Fibroblast of the aortic adventitia (primary cell): ENCODE data around the gene AMIGO1. TPM values are rescaled to one million over a fixed set of nuclear protein-coding genes. Genes with fewer than 3 reads are reported as not detected.
A peak's percentile ranks its signal among the peaks of the same experiment; 100 is the strongest.

Source experiments
- DNase-seq: peaks from one replicate; pipeline ENCODE4 v3.0.0-alpha.2; 2010; ENCODE audit warnings: low read depth
- H3K4me3 ChIP-seq: 2 replicates; pipeline ENCODE4 v1.5.1; 2011; ENCODE audit warnings: low read depth, mild to moderate bottlenecking, control low read depth, low read length, moderate library complexity
- total RNA-seq: library from RNA; depleted of rRNA; stranded (reverse); fragments of >200 nt; gene quantifications from 2 replicates; pipeline ENCODE4 v1.2.3, GENCODE V29; 2012; ENCODE audit warnings: low replicate concordance
- TF ChIP-seq, protein P1 (sequence below): IDR thresholded peaks from 2 replicates; pipeline ENCODE4 v1.5.1; 2011; ENCODE audit warnings: mild to moderate bottlenecking, low read length, control low read depth, inconsistent platforms; ENCODE audit not compliant: insufficient read depth

The AMIGO1 gene
- total RNA-seq, 1 donor = 0.54 TPM

DNA sequence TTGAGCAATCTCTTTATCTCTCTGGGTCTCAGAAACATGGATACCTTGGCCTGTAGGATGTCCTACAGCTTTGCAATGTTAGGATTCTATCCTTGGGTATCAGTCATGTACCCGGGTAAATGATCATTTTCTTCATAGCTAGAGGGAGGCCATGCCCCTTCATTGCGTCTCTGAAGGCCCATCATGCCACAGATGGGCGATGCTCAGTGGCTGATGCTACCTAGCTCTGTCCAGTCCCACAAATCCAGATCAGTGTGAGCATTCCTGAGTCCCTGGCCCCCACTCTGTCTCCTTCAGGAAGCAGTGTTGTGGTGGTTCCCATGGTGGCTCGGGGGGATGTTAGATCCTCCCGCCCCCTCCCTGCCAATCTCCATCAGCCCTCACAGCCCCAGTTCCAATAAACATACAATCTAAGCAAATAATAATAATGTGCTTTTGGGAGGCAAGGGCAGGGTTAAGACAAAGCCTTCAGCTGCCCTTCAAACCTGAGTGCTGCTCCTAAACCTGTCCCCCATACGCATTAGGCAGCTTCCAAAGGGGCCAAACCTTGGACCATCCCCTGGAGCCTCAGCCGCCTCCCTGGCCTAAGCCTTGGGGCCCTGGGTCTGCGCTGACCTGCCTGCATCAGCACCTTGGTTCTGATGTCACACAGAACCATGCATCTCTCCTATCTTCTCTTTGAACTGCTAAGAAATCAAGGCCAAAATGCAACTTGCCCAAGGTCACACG is 29.5 kb upstream of the AMIGO1 start:
- H3K4me3 ChIP-seq = no peak overlapping the region
- TF ChIP-seq, protein P1, sequence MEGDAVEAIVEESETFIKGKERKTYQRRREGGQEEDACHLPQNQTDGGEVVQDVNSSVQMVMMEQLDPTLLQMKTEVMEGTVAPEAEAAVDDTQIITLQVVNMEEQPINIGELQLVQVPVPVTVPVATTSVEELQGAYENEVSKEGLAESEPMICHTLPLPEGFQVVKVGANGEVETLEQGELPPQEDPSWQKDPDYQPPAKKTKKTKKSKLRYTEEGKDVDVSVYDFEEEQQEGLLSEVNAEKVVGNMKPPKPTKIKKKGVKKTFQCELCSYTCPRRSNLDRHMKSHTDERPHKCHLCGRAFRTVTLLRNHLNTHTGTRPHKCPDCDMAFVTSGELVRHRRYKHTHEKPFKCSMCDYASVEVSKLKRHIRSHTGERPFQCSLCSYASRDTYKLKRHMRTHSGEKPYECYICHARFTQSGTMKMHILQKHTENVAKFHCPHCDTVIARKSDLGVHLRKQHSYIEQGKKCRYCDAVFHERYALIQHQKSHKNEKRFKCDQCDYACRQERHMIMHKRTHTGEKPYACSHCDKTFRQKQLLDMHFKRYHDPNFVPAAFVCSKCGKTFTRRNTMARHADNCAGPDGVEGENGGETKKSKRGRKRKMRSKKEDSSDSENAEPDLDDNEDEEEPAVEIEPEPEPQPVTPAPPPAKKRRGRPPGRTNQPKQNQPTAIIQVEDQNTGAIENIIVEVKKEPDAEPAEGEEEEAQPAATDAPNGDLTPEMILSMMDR = no peak
- no peak for DNase-seq

DNA sequence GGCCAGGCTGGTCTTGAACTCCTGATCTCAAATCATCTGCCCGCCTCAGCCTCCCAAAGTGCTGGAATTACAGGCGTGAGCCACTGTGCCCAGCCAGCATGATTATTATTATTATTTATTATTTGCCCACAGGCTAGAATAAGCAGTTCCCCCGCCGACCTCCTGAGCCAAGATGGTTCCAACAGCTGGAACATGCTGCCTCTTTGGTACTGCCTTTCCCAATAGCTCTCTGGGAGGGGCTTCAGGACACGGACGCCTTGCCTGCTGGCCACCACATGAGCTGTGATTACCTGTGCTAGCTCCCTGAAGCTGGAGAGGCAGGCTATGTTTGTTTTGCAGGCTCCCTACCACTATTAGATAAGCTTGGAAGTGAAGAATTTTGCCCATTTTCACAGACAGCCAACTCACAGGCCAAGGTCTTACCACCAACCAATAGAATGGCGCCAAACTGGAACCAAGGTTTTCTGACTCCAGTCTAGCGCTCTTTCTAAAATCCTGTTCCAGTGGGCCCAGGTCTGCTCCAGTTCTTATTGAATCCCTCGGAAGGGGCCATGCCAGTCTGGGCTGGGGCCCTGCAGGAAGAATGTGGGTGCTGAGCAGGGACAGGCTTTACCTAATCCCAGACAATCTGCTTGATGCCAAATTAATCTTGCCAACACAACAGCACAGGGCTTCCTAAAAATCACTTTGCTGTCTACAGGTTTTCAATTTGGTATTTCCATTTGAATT is 28.1 kb upstream of the AMIGO1 start:
- H3K4me3 ChIP-seq = no peak overlapping the region
- DNase-seq = no peak
- TF ChIP-seq, protein P1 = no peak

DNA sequence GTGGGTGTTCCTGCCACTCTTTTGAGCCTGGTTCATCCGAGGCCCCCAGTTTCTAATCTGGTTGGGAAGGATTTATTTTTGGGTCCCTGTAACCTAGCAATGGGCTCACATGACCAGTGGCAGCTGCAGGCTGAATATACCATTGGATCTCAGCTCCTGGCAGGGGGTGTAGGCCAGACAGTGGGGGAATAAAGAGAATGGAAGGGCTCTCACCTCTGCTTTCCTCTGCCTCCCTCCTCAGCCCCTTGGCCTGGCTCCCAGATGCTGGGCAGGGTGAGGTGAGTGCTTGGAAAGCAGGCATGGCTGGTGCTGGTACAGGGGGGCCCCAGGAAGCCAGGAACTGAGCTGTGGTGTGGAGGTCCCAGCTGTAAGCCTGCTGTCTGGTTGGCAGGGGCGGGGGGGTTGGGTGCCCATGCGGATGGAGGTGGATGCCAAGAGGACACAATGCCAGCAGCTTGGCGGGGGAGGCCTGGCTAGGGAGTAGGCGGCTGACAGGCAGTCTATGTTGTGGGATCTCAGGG is 26.5 kb upstream of the AMIGO1 start:
- TF ChIP-seq, protein P1 = no peak
- no peak overlapping the region for H3K4me3 ChIP-seq
- no peak for DNase-seq

DNA sequence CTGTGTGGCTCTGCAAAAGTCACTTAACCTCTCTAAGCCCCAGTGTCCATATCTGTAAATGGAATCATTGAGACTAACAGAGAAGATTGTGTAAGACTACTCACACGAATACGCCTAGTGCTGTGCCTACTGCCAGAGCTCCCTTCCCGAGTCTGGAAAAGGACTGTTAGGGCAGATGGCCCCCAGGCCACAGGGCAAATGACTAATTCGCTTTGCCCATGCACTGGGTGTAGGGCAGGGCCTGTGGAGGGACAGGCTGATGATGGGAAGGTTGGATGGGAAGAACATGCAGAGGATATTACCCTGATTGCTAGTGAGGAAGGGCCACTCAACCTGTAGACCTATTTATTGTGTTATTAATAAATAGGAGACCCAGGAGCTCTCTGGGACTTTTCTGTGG is 26.0 kb upstream of the AMIGO1 start:
- TF ChIP-seq, protein P1 = no peak
- no peak for DNase-seq
- no peak overlapping the region for H3K4me3 ChIP-seq

DNA sequence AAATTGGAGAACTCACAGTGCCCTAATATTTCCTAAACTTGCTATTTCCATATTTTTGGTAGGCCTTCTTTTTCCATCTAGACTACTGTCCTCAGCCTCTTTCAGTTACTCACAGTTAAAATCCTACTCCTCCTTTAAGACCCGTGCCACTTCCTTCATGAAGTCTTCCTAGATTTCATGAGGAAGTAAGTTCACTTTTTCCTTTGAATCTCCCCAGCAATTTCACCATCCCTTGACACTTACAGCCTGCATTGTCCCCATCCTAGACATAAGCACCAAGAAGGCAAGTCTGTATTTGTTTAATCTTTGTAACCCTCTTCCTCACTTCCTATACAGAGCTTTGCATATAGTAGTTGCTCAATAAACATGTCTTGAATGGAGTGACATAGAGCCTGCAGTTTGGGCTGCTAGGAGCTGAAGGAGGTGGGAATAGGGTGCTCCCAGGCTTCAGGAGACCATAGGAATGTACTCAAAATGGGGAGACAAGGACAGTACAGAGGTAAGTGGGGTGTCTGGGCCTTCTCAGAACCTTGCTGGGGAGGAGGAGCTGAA is 24.9 kb upstream of the AMIGO1 start:
- TF ChIP-seq, protein P1 = no peak
- DNase-seq = no peak
- H3K4me3 ChIP-seq = no peak overlapping the region

DNA sequence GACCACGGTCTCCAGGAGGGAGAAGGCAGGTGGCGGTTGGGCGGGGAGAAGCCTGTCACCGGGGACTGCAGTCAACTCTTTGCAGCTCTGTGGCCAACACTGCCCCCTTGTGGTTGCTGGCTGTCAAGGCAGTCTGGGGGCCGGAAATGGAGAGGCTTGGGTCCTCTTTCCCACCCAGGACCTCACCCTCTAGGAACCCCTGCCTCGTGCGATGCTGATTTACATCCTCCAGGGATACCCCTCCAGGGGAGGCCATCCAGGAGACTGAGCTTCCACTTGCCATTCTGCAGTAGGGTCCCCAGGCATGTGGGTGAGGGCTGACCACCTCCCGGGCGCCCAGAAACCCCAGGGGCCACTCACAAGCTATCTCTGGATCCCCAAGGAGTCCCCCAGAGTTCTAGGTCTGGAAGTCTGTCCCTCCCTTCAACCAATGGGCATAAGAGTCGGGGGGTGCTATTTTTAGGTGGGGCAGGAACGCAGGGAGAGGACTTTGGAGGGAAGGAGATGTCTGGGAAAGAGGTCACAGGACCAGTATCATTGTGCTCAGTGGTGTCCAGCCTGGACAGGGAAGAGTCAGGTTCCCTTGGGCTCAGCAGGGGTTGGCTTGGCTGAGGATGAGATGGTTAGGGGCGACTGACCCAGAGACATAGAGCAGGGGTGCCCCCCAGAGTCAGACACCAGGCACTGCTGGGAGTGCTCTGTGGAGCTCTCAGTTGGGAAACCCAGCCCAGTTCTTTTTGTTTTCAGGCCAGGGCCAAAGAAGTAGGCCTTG is 23.0 kb upstream of the AMIGO1 start:
- TF ChIP-seq, protein P1 = peak; percentile 96
- H3K4me3 ChIP-seq = no peak overlapping the region
- peak; percentile 83 for DNase-seq
